GM21529 (cell line): ENCODE measurements around the gene CENPX.

Source experiments
- ATAC-seq: cut with Tn5 transposase; IDR thresholded peaks from one replicate; pipeline ENCODE4 v1.9.1; 2021; ENCODE audit not compliant: unreplicated experiment

Gene CENPX

GRCh38 chr17:82012640-82013295, 9.9 kb downstream of the CENPX start:
- no peak for ATAC-seq

GRCh38 chr17:82012261-82012639, 10.4 kb downstream of the CENPX start:
- ATAC-seq, result no peak

GRCh38 chr17:82011617-82012187, 11.0 kb downstream of the CENPX start:
- ATAC-seq, result no peak

GRCh38 chr17:82010575-82011525, 11.8 kb downstream of the CENPX start:
- ATAC-seq, result no peak

GRCh38 chr17:82009413-82009812, 13.3 kb downstream of the CENPX start:
- no peak for ATAC-seq

GRCh38 chr17:82008941-82009405, 13.7 kb downstream of the CENPX start:
- ATAC-seq, result no peak

GRCh38 chr17:82008258-82008940, 14.3 kb downstream of the CENPX start:
- no peak for ATAC-seq

- ATAC-seq, result no peak
Observed at GRCh38 chr17:82007495-82008257, 15.0 kb downstream of the CENPX start.

- ATAC-seq, result no peak
Observed at GRCh38 chr17:82007228-82007494, 15.5 kb downstream of the CENPX start.

- ATAC-seq, result no peak
Observed at GRCh38 chr17:82006468-82007227, 16.0 kb downstream of the CENPX start.

GRCh38 chr17:82005701-82006348, 16.9 kb downstream of the CENPX start:
- ATAC-seq, result no peak

GRCh38 chr17:82004517-82005455, 17.9 kb downstream of the CENPX start:
- ATAC-seq, result no peak

GRCh38 chr17:82003411-82004381, 19.0 kb downstream of the CENPX start:
- no peak for ATAC-seq

- no peak for ATAC-seq
Observed at GRCh38 chr17:82001571-82002056, 21.1 kb downstream of the CENPX start.

GRCh38 chr17:82000803-82001570, 21.7 kb downstream of the CENPX start:
- ATAC-seq, result no peak
